OCI-LY1 (cell line): ENCODE data around the gene BZW2.

Experiments
- EZH2 ChIP-seq: fragments of 200-600 bp; sonication (generic), shearing (Covaris generic); IDR thresholded peaks from 2 replicates; pipeline ENCODE4 v1.8.0; 2017; ENCODE audit warnings: borderline replicate concordance, mixed run types, mild to moderate bottlenecking, antibody characterized with exemption, low read length, moderate library complexity, mixed read lengths
- TF ChIP-seq, protein P1 (sequence below): fragments of 200-600 bp; sonication (generic), shearing (Covaris generic); IDR thresholded peaks from 2 replicates; pipeline ENCODE4 v1.5.1; 2017; ENCODE audit warnings: mild to moderate bottlenecking, antibody characterized with exemption, low read length, moderate library complexity, mixed read lengths

DNA sequence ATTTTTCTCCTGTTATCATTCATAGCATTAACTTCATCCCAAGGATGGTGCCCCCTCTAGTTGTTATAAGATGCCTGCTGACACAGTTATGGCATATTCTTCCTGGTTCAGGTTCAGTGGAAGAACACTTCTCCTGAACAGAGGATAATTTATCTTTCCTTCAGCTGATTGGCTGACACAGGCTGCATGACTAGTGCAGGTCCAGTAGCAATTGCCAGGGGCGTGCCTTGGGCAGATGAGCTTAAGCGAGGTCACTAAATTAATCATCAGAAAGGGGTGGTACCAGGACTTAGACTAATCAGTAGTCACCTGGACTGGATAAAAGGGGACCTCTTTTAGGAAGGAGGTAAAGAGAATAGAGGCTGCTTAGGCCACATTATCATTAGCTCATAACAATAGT is 42.3 kb downstream of the BZW2 start:
- TF ChIP-seq, protein P1, sequence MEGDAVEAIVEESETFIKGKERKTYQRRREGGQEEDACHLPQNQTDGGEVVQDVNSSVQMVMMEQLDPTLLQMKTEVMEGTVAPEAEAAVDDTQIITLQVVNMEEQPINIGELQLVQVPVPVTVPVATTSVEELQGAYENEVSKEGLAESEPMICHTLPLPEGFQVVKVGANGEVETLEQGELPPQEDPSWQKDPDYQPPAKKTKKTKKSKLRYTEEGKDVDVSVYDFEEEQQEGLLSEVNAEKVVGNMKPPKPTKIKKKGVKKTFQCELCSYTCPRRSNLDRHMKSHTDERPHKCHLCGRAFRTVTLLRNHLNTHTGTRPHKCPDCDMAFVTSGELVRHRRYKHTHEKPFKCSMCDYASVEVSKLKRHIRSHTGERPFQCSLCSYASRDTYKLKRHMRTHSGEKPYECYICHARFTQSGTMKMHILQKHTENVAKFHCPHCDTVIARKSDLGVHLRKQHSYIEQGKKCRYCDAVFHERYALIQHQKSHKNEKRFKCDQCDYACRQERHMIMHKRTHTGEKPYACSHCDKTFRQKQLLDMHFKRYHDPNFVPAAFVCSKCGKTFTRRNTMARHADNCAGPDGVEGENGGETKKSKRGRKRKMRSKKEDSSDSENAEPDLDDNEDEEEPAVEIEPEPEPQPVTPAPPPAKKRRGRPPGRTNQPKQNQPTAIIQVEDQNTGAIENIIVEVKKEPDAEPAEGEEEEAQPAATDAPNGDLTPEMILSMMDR: no peak
- TF ChIP-seq EZH2: no peak
